ENCODE measurements around the gene UROC1. TPM values are rescaled to one million over a fixed set of nuclear protein-coding genes. Genes with fewer than 3 reads are reported as not detected.

Gene UROC1
- total and polyA plus RNA-seq, 2 of the 4 experiments (the other 2 are of a cell fraction): not detected

DNA sequence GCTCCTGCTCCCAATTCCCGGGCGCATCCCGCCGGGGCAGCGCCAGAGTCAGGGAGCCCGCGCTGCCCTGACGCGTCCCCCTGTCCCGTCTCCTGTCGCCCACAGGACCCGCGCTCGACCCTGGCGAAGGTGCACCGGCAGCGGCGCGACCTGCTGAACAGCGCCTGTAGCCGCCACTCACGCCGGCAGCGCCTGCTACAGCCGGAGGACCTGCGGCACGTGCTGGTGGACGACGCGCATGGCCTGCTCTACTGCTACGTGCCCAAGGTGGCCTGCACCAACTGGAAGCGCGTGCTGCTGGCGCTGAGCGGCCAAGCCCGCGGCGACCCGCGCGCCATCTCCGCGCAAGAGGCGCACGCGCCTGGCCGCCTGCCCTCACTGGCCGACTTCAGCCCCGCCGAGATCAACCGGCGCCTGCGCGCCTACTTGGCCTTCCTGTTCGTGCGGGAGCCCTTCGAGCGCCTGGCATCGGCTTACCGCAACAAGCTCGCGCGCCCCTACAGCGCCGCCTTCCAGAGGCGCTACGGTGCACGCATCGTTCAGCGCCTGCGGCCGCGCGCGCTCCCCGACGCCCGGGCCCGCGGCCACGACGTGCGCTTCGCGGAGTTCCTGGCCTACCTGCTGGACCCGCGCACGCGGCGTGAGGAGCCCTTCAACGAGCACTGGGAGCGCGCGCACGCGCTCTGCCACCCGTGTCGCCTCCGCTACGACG, 24.2 kb upstream of the UROC1 start:
- H3K23ac ChIP-seq (ENCODE audit: low read depth, low read length): no peak overlapping the region
- no peak overlapping the region for H3K27ac ChIP-seq (ENCODE audit: insufficient read depth, low read length)
- peak overlapping the region; percentile 34 for H2AFZ ChIP-seq (replicated peaks; ENCODE audit: low read length, poor library complexity)
- H3K4me2 ChIP-seq (ENCODE audit: low read depth, low read length): no peak overlapping the region
- no peaks in the 10 kb centered on the region for H4K20me1 ChIP-seq (ENCODE audit: insufficient read depth, low read length)
- H3K4ac ChIP-seq (ENCODE audit: low read depth, low read length): no peak overlapping the region
- H2AK5ac ChIP-seq (ENCODE audit: low read depth, low read length): no peak overlapping the region
- DNase-seq: no peak
- H3K9me3 ChIP-seq (ENCODE audit: control insufficient read depth, insufficient read depth, low read length): no peaks in the 10 kb centered on the region; the same call in 1 of the 2 replicates
- H3K79me1 ChIP-seq (ENCODE audit: low read depth in 1 of 2, low read length in 2 of 2): no peaks in the 10 kb centered on the region
- peaks cover 6% of the 10 kb centered on the region for H3K4me1 ChIP-seq (ENCODE audit: control insufficient read depth, insufficient read depth, low read length)
- peaks cover 12% of the 10 kb centered on the region for H3K9me1 ChIP-seq (ENCODE audit: insufficient read depth, low read length)
- H3K27me3 ChIP-seq (ENCODE audit: control insufficient read depth, insufficient read depth, low read length): peaks cover 39% of the 10 kb centered on the region
- no peak overlapping the region for H3K18ac ChIP-seq (ENCODE audit: low read depth, low read length)
- H3K14ac ChIP-seq (replicated peaks; ENCODE audit: low read depth, low read length): no peak overlapping the region
- no peak overlapping the region for H3K56ac ChIP-seq (ENCODE audit: extremely low read depth, insufficient read depth, low read length)
- WGBS, 2 experiments (ENCODE audit: extremely low coverage in 2 of 2, insufficient read length in 1 of 2): 31% methylated on average over 62 of the region's 101 CpGs; no CpG with 5 or more reads in 1 of the 2 experiments
- H2AK9ac ChIP-seq (replicated peaks; ENCODE audit: low read depth, low read length, poor library complexity): peak overlapping the region; percentile 71
- ATAC-seq (ENCODE audit: low read depth): no peak
- no TSS peak for BruUV-seq (replicated peaks)
- POLR2A ChIA-PET (ENCODE audit: unreplicated experiment): no interaction called here
- dilution Hi-C loops (cut with HindIII; ENCODE audit: low sequenced_read_pairs, unreplicated experiment) (no loop called here), in situ Hi-C loops (cut with MboI; ENCODE audit: low sequenced_read_pairs) (no loop called here), intact Hi-C loops (cut with micrococcal nuclease) (no loop called here)
- no peak overlapping the region for H2BK15ac ChIP-seq (ENCODE audit: low read depth, low read length)
- CTCF ChIA-PET: no interaction called here
- H2BK120ac ChIP-seq (ENCODE audit: low read depth, low read length): no peak overlapping the region
- H3K36me3 ChIP-seq (ENCODE audit: control insufficient read depth, insufficient read depth, low read length): no peaks in the 10 kb centered on the region
- H4K8ac ChIP-seq (ENCODE audit: low read depth in 2 of 2, low read length in 2 of 2): no peak overlapping the region
- no peak overlapping the region for H3K4me3 ChIP-seq (ENCODE audit: insufficient read depth, low read depth, low read length)
- no peak overlapping the region for H2BK5ac ChIP-seq (ENCODE audit: low read depth, low read length, poor library complexity, severe bottlenecking)
- H4K5ac ChIP-seq (ENCODE audit: low read depth, low read length): no peak overlapping the region
- no peak overlapping the region for H4K91ac ChIP-seq (ENCODE audit: insufficient read depth, low read depth, low read length)
- TF ChIP-seq POLR2A (IDR thresholded peaks at IDR 0.05; ENCODE audit: low read depth, low read length) (no peak), NFE2L2 (IDR thresholded peaks at IDR 0.05; ENCODE audit: low read depth, low read length) (no peak), FOS (IDR thresholded peaks at IDR 0.05; ENCODE audit: low read depth, low read length) (no peak), CEBPB (IDR thresholded peaks at IDR 0.05; ENCODE audit: low read depth, low read length) (no peak), RAD21 (IDR thresholded peaks at IDR 0.05; ENCODE audit: low read length) (no peak), CHD1 (IDR thresholded peaks at IDR 0.05; ENCODE audit: low read depth, low read length) (no peak), BHLHE40 (IDR thresholded peaks at IDR 0.05; ENCODE audit: low read depth, low read length) (no peak), MXI1 (IDR thresholded peaks at IDR 0.05; ENCODE audit: borderline replicate concordance, low read depth, low read length) (no peak), SMC3 (IDR thresholded peaks at IDR 0.05; ENCODE audit: low read depth, low read length) (no peak), RCOR1 (IDR thresholded peaks at IDR 0.05; ENCODE audit: insufficient replicate concordance, low read length) (no peak), MAZ (IDR thresholded peaks at IDR 0.05; ENCODE audit: borderline replicate concordance, low read depth, low read length) (no peak), RFX5 (IDR thresholded peaks at IDR 0.05; ENCODE audit: low read depth, low read length) (no peak)
- TF ChIP-seq, protein P1, sequence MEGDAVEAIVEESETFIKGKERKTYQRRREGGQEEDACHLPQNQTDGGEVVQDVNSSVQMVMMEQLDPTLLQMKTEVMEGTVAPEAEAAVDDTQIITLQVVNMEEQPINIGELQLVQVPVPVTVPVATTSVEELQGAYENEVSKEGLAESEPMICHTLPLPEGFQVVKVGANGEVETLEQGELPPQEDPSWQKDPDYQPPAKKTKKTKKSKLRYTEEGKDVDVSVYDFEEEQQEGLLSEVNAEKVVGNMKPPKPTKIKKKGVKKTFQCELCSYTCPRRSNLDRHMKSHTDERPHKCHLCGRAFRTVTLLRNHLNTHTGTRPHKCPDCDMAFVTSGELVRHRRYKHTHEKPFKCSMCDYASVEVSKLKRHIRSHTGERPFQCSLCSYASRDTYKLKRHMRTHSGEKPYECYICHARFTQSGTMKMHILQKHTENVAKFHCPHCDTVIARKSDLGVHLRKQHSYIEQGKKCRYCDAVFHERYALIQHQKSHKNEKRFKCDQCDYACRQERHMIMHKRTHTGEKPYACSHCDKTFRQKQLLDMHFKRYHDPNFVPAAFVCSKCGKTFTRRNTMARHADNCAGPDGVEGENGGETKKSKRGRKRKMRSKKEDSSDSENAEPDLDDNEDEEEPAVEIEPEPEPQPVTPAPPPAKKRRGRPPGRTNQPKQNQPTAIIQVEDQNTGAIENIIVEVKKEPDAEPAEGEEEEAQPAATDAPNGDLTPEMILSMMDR (conservative IDR thresholded peaks at IDR 0.05; ENCODE audit: low read depth, low read length): no peak
- TF ChIP-seq, protein P2, sequence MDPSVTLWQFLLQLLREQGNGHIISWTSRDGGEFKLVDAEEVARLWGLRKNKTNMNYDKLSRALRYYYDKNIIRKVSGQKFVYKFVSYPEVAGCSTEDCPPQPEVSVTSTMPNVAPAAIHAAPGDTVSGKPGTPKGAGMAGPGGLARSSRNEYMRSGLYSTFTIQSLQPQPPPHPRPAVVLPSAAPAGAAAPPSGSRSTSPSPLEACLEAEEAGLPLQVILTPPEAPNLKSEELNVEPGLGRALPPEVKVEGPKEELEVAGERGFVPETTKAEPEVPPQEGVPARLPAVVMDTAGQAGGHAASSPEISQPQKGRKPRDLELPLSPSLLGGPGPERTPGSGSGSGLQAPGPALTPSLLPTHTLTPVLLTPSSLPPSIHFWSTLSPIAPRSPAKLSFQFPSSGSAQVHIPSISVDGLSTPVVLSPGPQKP (IDR thresholded peaks at IDR 0.05; ENCODE audit: borderline replicate concordance, low read depth, low read length): no peak
- TF ChIP-seq, protein P3, sequence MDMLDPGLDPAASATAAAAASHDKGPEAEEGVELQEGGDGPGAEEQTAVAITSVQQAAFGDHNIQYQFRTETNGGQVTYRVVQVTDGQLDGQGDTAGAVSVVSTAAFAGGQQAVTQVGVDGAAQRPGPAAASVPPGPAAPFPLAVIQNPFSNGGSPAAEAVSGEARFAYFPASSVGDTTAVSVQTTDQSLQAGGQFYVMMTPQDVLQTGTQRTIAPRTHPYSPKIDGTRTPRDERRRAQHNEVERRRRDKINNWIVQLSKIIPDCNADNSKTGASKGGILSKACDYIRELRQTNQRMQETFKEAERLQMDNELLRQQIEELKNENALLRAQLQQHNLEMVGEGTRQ (IDR thresholded peaks at IDR 0.05; ENCODE audit: low read depth, low read length): no peak
- no peak overlapping the region for H2BK20ac ChIP-seq (ENCODE audit: low read depth, low read length)
- no peak overlapping the region for H3K9ac ChIP-seq (ENCODE audit: low read depth, low read length)
